HG02943 (cell line): ENCODE measurements around the gene E2F4.

Experiments used
- ATAC-seq: cut with Tn5 transposase; IDR thresholded peaks from one replicate; pipeline ENCODE4 v1.9.1; 2021; ENCODE audit warnings: mild to moderate bottlenecking, low read depth, moderate library complexity; ENCODE audit not compliant: unreplicated experiment

Gene E2F4

DNA sequence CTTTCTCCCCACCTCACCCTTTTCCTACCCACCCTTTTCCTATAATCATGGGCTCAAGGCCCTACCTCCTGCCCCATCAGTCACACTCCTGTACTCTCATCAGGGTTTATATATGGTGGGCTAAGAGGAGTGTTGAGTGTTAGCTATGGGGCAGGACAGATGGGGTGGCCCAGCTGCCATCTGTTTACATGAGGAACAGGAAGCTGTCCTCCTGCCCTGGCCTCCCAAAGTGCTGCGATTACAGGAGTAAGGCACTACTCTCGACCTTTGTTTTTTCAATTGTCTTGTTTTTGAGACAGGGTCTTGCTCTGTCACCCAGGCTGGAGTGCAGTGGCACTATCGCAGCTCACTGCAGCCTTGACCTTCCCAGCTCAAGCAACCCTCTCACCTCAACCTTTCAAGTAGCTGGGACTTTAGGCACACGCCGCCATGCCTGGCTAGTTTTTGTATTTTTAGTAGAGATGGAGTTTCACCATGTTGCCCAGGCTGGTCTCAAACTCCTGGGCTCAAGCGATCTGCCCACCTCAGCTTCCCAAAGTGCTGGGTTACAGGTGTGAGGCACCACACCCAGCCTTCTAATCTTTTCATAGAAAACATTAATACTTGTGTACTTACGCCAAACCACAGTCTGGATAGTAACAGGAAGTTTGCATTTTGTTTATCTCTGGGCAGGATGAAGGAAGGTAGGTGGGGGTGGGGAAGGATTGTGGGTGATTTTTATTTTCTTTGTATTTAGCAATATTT lies 33.9 kb upstream of the E2F4 start:
- no peak for ATAC-seq

- ATAC-seq = no peak
Observed at GRCh38 chr16:67158637-67159600, 33.0 kb upstream of the E2F4 start.

DNA sequence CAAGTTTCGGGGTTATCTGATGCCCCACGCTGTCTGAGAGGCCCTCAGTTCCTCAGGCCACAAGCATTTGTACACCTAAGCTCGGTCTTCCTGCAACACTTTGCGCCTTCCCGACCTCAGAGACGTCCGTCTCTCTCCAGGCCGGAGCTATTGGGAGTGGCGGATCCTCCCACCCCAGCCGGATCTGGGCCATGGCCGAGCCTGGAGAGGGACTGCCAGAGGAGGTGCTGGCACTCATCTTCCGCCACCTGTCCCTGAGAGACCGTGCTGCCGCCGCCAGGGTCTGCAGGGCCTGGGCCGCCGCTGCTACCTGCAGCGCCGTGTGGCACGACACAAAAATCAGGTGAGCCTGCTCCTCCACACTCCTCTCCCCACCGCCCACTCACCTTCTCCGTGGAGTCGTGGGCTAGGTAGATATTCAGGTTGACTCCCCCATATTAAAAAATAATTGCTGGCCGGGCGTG lies 30.3 kb upstream of the E2F4 start:
- ATAC-seq = no peak

- no peak for ATAC-seq
Observed at GRCh38 chr16:67162506-67163163, 29.3 kb upstream of the E2F4 start.

- ATAC-seq = no peak
Observed at GRCh38 chr16:67163164-67163998, 28.6 kb upstream of the E2F4 start.

DNA sequence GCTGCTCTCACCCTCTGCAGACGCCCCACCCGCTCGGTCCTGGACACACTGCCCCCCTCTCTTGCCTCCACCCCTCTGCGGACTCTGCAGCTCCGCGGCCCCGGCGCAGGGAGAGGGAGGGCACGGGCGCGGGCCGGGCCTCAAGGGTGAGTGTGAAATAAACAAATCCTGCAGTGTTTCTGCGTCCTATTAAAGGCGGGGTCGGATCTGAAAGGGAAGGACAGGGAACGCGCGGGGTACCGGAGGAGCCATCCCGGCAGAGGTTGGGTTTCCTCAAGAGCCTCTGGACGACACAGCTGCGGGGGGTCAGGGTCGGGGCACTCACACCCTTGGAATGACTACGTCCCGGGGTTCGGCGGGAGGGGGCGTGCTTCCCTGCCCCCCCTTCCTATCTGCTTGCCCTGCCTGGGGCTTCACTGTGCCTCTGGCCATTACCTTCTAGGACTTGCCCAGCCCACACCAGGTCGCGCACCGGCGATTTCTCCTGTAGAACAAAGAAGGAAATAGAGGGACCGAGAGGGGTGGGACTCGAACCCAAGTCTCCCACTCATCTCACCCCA lies 27.9 kb upstream of the E2F4 start:
- no peak for ATAC-seq

GRCh38 chr16:67164599-67165061 lies 27.3 kb upstream of the E2F4 start, which contains the start of gene HSF4:
Gene HSF4 (plus strand): TSS chr16:67164745. CDS start chr16:67164812, 67 bp downstream.
- ATAC-seq = no peak

GRCh38 chr16:67165121-67166078 lies 26.6 kb upstream of the E2F4 start:
- no peak for ATAC-seq

DNA sequence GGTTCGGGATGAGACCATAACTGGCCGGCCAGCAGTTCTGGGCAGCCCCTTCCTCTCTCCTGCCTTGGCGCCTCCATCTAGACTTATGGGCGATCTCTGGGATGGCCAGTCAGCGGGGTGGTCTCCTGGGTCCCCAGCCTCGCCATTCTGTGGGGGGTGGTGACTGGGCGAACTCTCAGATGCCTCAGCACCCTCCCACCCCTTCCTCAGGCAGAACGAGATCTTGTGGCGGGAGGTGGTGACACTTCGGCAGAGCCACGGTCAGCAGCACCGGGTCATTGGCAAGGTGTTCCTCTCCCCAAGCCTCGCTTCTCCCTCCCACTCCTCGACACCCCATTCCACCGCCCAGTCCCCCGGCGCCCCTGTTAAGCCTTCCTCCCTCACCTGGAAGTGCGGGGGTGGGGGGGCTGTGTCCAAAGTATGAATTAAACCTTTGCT lies 25.8 kb upstream of the E2F4 start:
- ATAC-seq = no peak

DNA sequence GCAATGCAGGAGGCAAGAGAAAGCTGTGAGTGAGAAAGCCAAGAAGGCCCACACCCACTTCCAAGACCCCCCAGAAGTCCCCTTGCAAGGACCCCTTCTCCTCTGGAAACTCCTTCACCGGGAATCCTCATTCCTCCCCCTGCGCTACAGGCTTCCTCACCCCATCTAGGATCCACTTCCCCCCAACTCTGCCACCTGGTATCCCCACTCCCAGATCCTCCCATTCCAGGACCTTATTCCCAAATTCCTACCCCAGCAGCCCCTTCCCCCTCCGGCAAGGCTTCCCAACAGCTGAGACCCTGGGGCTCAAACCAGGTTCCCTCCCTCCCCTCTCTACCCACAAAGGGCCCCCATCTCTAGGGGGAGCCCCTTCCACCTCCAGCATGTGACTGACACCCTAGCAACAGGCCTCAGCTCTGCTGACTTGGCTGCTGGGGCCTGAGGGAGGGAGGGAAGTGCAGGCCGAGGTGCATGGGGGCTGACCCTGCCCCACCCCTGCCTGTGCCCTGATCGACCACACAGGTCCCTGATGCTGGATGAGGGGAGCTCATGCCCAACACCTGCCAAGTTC lies 25.3 kb upstream of the E2F4 start:
- no peak for ATAC-seq

DNA sequence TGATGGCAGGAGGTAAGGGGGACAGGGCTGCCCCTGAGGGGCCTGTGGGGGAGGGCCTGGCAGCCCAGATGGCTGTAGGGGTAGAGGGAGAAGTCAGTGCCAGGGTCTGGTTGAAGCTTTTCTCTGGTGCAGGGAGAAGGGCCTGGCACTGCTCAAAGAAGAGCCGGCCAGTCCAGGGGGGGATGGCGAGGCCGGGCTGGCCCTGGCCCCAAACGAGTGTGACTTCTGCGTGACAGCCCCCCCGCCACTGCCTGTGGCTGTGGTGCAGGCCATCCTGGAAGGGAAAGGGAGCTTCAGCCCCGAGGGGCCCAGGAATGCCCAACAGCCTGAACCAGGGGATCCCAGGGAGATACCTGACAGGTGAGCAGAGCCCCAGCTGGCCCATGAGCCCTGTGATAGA lies 24.4 kb upstream of the E2F4 start:
- ATAC-seq = no peak

DNA sequence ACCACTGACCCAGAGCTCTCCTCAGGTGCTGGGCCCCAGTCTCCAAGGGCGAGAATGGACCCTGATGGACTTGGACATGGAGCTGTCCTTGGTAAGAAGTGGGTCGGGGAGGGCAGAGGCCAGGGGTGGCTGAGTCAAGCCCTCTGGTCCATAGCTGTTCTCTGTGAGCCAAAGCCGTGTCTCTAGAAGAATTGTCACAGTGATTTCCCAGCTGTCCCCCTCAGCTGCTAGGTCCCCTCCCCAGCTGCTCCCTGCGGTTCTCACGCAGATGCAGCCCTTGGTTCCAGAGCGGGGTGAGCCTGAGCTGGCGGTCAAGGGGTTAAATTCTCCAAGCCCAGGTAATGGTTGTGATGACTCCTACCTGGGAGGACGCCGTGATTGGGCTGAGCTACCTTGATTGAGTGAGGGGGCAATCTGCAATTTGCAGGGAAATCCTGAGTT lies 22.9 kb upstream of the E2F4 start:
- ATAC-seq = no peak

DNA sequence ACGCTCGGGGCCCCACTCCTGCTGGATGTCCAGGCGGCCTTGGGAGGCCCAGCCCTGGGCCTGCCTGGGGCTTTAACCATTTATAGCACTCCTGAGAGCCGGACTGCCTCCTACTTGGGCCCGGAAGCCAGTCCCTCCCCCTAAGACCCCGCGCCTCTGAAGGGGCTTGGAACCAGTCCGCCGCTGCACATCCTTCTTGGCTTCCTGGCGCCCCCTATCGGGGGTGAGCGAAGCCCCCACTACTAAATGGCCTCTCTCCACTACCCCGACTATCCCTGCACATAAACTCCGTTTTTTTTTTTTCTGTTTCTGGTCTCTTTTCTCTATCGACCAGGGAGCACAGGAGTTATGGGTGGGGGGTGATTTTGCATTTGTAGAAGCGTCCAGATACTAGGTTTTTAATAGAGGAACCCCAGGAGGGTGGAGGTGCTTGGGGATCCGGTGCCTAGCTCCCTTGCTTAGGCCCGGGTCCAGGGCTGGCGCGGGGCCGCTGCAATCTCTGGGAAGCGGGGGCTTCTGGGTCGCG lies 22.2 kb upstream of the E2F4 start:
- ATAC-seq = no peak

DNA sequence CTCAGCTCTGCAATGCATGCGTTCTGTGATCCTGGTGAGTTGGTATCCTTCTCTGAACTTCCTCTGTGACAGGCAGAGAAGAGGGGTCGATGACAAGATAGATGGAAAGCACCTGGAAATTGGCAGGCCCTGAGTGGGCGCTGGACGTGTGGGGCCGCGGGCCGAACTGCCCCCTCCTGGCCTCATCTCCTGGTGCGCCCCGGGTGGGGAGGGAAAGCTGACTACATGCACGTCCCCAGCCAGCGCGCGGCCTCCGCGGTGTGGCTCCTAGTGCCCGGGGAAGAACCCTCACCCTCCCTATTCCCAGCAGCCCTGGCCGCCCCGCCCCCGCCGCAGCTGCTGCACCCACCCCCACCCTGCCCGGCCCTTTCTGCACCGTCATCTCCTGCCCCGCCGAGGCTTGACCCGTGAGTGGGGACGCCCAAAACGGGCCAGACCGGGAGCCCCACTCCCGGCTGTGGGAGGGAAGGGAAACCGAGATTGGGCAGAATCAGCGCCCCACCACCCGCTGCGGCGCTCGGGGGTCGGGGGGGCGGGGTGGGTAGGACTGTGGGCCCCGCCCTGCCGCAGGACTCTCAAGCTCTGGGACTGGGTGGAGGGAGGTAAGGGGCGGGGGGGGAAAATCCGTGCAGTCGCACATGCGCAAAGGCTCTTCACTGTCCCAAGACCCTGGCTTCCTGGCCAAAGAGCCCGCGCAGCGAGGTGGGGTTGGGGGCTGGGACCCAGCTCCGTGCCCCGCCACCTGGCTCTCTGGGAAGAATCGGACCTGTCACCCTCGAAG lies 21.6 kb upstream of the E2F4 start, which contains the start of gene NOL3:
TSS of gene NOL3 (plus strand) at position 371 of the 781 bp plus-strand sequence.
- ATAC-seq = no peak

DNA sequence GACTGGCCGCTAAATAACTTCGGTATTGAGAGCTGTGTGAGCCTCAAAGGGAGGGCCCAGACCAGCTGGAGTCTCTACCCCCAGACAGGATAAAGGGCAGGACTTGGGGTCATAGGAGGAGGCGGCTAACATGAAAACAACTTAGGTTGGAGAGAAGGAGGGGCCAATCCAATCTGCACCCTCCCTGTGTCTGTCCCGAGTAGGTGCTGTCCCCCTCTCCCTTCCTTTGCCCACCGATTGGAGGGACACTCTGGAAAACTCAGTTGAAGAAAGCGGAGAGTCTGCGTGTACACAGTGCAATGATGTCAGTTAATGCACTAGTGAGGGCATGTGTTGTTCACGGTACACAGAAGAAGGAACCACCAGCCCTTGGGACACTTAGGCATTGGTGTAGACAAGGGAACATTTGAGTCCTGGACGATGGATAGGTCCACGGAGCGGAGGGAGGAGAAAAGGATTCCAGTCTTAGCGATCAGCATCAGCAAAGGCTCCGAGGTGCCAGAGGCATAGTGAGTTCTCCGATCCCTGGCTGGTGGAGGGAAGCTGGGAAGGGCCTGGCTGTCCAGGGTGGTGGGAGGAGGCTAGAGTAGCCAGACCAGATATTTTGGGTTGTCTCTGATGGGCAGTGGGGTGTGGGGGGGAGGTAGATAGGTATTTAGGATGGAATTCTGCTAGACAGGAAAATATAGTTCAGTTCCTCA lies 20.9 kb upstream of the E2F4 start:
- ATAC-seq = no peak

DNA sequence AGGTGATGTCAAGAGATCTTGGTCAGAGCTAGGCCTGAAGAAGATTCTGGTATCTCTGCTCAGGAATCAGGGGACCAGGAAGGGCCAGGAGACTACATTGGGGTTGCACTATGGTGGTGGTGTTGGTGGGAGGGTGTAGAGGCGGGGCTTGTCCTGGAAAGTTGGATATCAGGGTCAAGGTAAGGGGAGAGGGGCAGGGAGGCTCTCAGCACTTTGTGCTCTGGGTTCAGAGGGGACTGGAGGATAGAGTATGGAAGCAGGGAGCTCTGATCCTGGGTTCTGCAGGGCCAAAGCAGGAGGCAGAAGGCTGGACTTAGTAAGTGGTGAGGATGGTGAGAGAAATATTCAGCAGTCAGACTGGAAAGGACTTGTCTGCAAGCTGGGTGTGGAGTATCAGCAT lies 18.6 kb upstream of the E2F4 start:
- no peak for ATAC-seq
